GM23338 (cell line): Measurements from ENCODE around the gene HDHD2. TPM values are rescaled to one million over a fixed set of nuclear protein-coding genes. Genes with fewer than 3 reads are reported as not detected.

Source experiments
- ATAC-seq: fragments of 200-7000 bp; cut with Tn5 transposase; 3 replicates; pipeline ENCODE4 v1.9.1; 2020
- DNase-seq: peaks from one replicate; pipeline ENCODE4 v3.0.0-alpha.2; 2015; ENCODE audit warnings: low spot score
- H2AFZ ChIP-seq: fragments of 200-600 bp; sonication (generic); 2 replicates; pipeline ENCODE4 v1.8.0; 2016; ENCODE audit warnings: antibody characterized with exemption, mild to moderate bottlenecking, moderate library complexity
- H3F3A ChIP-seq: fragments of 200-600 bp; sonication (generic); replicated peaks from 2 replicates; pipeline ENCODE4 v1.8.0; 2017; ENCODE audit warnings: antibody characterized with exemption, mixed run types, low read depth
- H3K27ac ChIP-seq: fragments of 200-600 bp; sonication (generic); 2 replicates; pipeline ENCODE4 v1.6.1; 2016; ENCODE audit warnings: low read depth
- H3K27me3 ChIP-seq: fragments of 200-600 bp; sonication (generic); 2 replicates; pipeline ENCODE4 v1.8.0; 2016; ENCODE audit warnings: mild to moderate bottlenecking, mixed run types, moderate library complexity; ENCODE audit not compliant: insufficient read depth
- H3K36me3 ChIP-seq: fragments of 200-600 bp; sonication (generic); 2 replicates; pipeline ENCODE4 v1.8.0; 2016; ENCODE audit warnings: mild to moderate bottlenecking; ENCODE audit not compliant: insufficient read depth
- H3K4me1 ChIP-seq: fragments of 200-600 bp; sonication (generic); 2 replicates; pipeline ENCODE4 v1.8.0; 2016; ENCODE audit warnings: mild to moderate bottlenecking, moderate library complexity; ENCODE audit not compliant: insufficient read depth
- H3K4me2 ChIP-seq: fragments of 200-600 bp; sonication (generic); 2 replicates; pipeline ENCODE4 v1.7.1; 2017; ENCODE audit warnings: mixed run types
- H3K4me3 ChIP-seq: fragments of 200-600 bp; sonication (generic); 2 replicates; pipeline ENCODE4 v1.6.1; 2016; ENCODE audit warnings: mixed run types
- H3K79me2 ChIP-seq: fragments of 200-600 bp; sonication (generic); replicated peaks from 2 replicates; pipeline ENCODE4 v1.8.0; 2017; ENCODE audit warnings: mild to moderate bottlenecking; ENCODE audit not compliant: insufficient read depth
- H3K9me2 ChIP-seq: fragments of 200-600 bp; sonication (generic); 2 replicates; pipeline ENCODE4 v1.8.0; 2017; ENCODE audit not compliant: insufficient read depth
- H4K20me1 ChIP-seq: fragments of 200-600 bp; sonication (generic); replicated peaks from 2 replicates; pipeline ENCODE4 v1.8.0; 2017; ENCODE audit warnings: mild to moderate bottlenecking; ENCODE audit not compliant: insufficient read depth
- H3K27ac Mint-ChIP-seq: 2 replicates; pipeline ENCODE4 v1.8.0; 2020; ENCODE audit warnings: inconsistent platforms, mild to moderate bottlenecking, moderate library complexity, mixed read lengths
- H3K27me3 Mint-ChIP-seq: 3 replicates; pipeline ENCODE4 v1.8.0; 2022; ENCODE audit warnings: low read depth, mild to moderate bottlenecking, moderate library complexity, mixed read lengths, inconsistent platforms; ENCODE audit not compliant: insufficient read depth, poor library complexity
- H3K36me3 Mint-ChIP-seq: 3 replicates; pipeline ENCODE4 v1.8.0; 2021; ENCODE audit warnings: low read depth, mild to moderate bottlenecking, inconsistent platforms, moderate library complexity, mixed read lengths
- H3K4me1 Mint-ChIP-seq: 3 replicates; pipeline ENCODE4 v1.8.0; 2020; ENCODE audit warnings: mild to moderate bottlenecking, inconsistent platforms, mixed read lengths
- H3K4me3 Mint-ChIP-seq: 3 replicates; pipeline ENCODE4 v1.8.0; 2021; ENCODE audit warnings: moderate library complexity, mild to moderate bottlenecking, inconsistent platforms, mixed read lengths
- H3K9me3 Mint-ChIP-seq: 3 replicates; pipeline ENCODE4 v1.8.0; 2020; ENCODE audit warnings: moderate library complexity, mild to moderate bottlenecking, inconsistent platforms, mixed read lengths
- CREB1 ChIP-seq: fragments of 250-450 bp; sonication (Bioruptor Pico); IDR thresholded peaks from 2 replicates; pipeline ENCODE4 v1.5.0; 2020; ENCODE audit warnings: low read depth, mild to moderate bottlenecking, moderate library complexity
- EZH2 ChIP-seq: fragments of 200-600 bp; sonication (generic); IDR thresholded peaks from one replicate; pipeline ENCODE4 v1.8.0; 2017; ENCODE audit warnings: antibody characterized with exemption, mild to moderate bottlenecking, low read depth; ENCODE audit not compliant: unreplicated experiment
- EZH2phosphoT487 ChIP-seq: fragments of 200-600 bp; sonication (generic); IDR thresholded peaks from one replicate; pipeline ENCODE4 v1.8.1; 2018; ENCODE audit warnings: antibody characterized with exemption; ENCODE audit not compliant: unreplicated experiment
- NANOG ChIP-seq: IDR thresholded peaks from 2 replicates; pipeline ENCODE4 v1.6.1; 2016; ENCODE audit warnings: antibody characterized with exemption, borderline replicate concordance
- POLR2AphosphoS5 ChIP-seq: IDR thresholded peaks from 2 replicates; pipeline ENCODE4 v1.6.1; 2016; ENCODE audit warnings: antibody characterized with exemption, low read depth
- STAT1 ChIP-seq: IDR thresholded peaks from one replicate; pipeline ENCODE4 v1.6.1; 2016; ENCODE audit warnings: antibody characterized with exemption; ENCODE audit not compliant: unreplicated experiment
- ZNF114 ChIP-seq: fragments of 250-450 bp; sonication (Bioruptor Pico); IDR thresholded peaks from 2 replicates; pipeline ENCODE4 v1.5.0; 2020; ENCODE audit warnings: mild to moderate bottlenecking, moderate library complexity
- polyA plus RNA-seq: library from polyadenylated mRNA; unstranded; fragments of >200 nt; fragmentation: Nextera tagmentation; extraction: Ambion mirVana; gene quantifications from 2 replicates; pipeline ENCODE4 v1.2.1, GENCODE V29; 2016
- total RNA-seq: library from RNA; depleted of rRNA; stranded (reverse); fragments of >200 nt; shearing (Covaris generic); gene quantifications from 2 replicates; pipeline ENCODE4 v1.2.3, GENCODE V29; 2014
- TF ChIP-seq, protein P1 (sequence below): IDR thresholded peaks from one replicate; pipeline ENCODE4 v1.6.1; 2018; ENCODE audit warnings: antibody characterized with exemption; ENCODE audit not compliant: unreplicated experiment
- TF ChIP-seq, protein P2 (sequence below), 2 experiments: fragments of 200-600 bp in 1 of 2; sonication (generic) in 1 of 2; conservative IDR thresholded peaks; 2 replicates each; pipeline versions ENCODE4 v1.5.1 to v1.6.1; 2016 to 2017; ENCODE audit warnings: antibody characterized with exemption in 2 of 2, low read depth in 2 of 2, mild to moderate bottlenecking in 2 of 2, moderate library complexity in 1 of 2

Gene HDHD2
- total and polyA plus RNA-seq, 2 experiments from 2014 or later, result 25.9 to 32.2 TPM

DNA sequence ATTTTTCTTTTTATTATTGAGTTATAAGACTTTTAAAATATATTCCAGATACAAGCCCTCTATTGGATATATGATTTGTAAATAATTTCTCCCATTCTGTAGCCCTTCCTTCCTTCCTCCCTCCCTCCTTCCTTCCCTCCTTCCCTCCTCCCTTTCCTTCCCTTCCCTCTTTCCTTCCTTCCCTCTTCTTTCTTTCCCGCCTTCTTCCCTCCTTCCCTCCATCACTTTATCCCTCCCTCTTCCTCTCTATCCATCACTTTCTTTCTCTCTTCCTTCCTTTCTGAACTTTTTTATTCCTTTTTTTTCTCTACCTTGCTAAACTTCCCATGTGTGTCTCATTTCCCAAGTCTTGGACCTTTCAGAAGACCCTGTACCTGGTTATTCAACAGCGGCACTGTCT lies 69.4 kb downstream of the HDHD2 start:
- peaks cover 14% of the 10 kb centered on the region for H3K4me1 Mint-ChIP-seq
- Histone ChIP-seq H3K4me1 (peaks cover 5% of the 10 kb centered on the region; the same call in 1 of the 2 replicates), H3K9me2 (0 out of 2 replicates have a peak, but pooled peaks cover 5% of the 10 kb centered on the region), H3K79me2 (no peaks in the 10 kb centered on the region), H3K27me3 (no peaks in the 10 kb centered on the region), H4K20me1 (no peaks in the 10 kb centered on the region), H3K4me2 (no peak overlapping the region), H3K4me3 (no peak overlapping the region), H3K27ac (no peak overlapping the region), H2AFZ (no peak overlapping the region), H3K36me3 (no peaks in the 10 kb centered on the region), H3F3A (no peaks in the 10 kb centered on the region)
- H3K4me3 Mint-ChIP-seq, result no peak overlapping the region
- no peaks in the 10 kb centered on the region for H3K9me3 Mint-ChIP-seq
- no peaks in the 10 kb centered on the region for H3K36me3 Mint-ChIP-seq
- H3K27me3 Mint-ChIP-seq, result no peaks in the 10 kb centered on the region
- no peak overlapping the region for H3K27ac Mint-ChIP-seq
- TF ChIP-seq, protein P1, sequence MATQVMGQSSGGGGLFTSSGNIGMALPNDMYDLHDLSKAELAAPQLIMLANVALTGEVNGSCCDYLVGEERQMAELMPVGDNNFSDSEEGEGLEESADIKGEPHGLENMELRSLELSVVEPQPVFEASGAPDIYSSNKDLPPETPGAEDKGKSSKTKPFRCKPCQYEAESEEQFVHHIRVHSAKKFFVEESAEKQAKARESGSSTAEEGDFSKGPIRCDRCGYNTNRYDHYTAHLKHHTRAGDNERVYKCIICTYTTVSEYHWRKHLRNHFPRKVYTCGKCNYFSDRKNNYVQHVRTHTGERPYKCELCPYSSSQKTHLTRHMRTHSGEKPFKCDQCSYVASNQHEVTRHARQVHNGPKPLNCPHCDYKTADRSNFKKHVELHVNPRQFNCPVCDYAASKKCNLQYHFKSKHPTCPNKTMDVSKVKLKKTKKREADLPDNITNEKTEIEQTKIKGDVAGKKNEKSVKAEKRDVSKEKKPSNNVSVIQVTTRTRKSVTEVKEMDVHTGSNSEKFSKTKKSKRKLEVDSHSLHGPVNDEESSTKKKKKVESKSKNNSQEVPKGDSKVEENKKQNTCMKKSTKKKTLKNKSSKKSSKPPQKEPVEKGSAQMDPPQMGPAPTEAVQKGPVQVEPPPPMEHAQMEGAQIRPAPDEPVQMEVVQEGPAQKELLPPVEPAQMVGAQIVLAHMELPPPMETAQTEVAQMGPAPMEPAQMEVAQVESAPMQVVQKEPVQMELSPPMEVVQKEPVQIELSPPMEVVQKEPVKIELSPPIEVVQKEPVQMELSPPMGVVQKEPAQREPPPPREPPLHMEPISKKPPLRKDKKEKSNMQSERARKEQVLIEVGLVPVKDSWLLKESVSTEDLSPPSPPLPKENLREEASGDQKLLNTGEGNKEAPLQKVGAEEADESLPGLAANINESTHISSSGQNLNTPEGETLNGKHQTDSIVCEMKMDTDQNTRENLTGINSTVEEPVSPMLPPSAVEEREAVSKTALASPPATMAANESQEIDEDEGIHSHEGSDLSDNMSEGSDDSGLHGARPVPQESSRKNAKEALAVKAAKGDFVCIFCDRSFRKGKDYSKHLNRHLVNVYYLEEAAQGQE, result no peak
- TF ChIP-seq EZH2phosphoT487 (no peak), POLR2AphosphoS5 (no peak)
- DNase-seq, result no peak
- ATAC-seq, result no peak

DNA sequence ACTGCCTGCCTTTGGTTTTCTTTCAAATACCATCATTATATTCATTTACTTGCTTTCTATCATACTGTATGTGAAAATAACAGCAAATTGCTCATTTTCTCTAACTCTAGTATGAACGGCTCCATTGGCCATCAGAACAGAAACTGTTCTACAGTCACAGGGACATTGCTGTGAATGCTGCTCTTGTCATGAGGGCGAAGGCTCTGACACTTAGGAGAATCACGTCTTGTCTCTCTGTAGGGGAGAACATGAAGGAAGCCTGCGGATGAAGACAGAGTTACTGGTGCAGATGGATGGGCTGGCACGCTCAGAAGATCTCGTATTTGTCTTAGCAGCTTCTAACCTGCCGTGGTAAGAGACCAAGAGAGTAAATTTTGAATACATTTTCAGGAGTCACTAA lies 73.2 kb downstream of the HDHD2 start:
- no peaks in the 10 kb centered on the region for H4K20me1 ChIP-seq
- no peaks in the 10 kb centered on the region for H3K27me3 Mint-ChIP-seq
- H3K27me3 ChIP-seq, result no peaks in the 10 kb centered on the region
- H3K36me3 Mint-ChIP-seq, result no peaks in the 10 kb centered on the region
- no peak overlapping the region for H3K27ac Mint-ChIP-seq
- H3F3A ChIP-seq, result no peaks in the 10 kb centered on the region
- H3K79me2 ChIP-seq, result no peaks in the 10 kb centered on the region
- H3K4me1 ChIP-seq, result peaks cover 12% of the 10 kb centered on the region
- no peak overlapping the region for H3K4me3 ChIP-seq
- DNase-seq (no peak), ATAC-seq (no peak)
- H3K4me3 Mint-ChIP-seq, result no peak overlapping the region
- H2AFZ ChIP-seq, result no peak overlapping the region
- peaks cover 16% of the 10 kb centered on the region for H3K4me1 Mint-ChIP-seq
- H3K27ac ChIP-seq, result no peak overlapping the region
- no peaks in the 10 kb centered on the region for H3K36me3 ChIP-seq
- H3K4me2 ChIP-seq, result no peak overlapping the region
- H3K9me2 ChIP-seq, result no peaks in the 10 kb centered on the region
- no peaks in the 10 kb centered on the region for H3K9me3 Mint-ChIP-seq
- TF ChIP-seq EZH2phosphoT487 (no peak), STAT1 (no peak), CREB1 (CRISPR knock-in tag) (no peak), ZNF114 (CRISPR knock-in tag) (no peak), NANOG (no peak), EZH2 (no peak)
- TF ChIP-seq, protein P1, result no peak
- TF ChIP-seq, protein P2, sequence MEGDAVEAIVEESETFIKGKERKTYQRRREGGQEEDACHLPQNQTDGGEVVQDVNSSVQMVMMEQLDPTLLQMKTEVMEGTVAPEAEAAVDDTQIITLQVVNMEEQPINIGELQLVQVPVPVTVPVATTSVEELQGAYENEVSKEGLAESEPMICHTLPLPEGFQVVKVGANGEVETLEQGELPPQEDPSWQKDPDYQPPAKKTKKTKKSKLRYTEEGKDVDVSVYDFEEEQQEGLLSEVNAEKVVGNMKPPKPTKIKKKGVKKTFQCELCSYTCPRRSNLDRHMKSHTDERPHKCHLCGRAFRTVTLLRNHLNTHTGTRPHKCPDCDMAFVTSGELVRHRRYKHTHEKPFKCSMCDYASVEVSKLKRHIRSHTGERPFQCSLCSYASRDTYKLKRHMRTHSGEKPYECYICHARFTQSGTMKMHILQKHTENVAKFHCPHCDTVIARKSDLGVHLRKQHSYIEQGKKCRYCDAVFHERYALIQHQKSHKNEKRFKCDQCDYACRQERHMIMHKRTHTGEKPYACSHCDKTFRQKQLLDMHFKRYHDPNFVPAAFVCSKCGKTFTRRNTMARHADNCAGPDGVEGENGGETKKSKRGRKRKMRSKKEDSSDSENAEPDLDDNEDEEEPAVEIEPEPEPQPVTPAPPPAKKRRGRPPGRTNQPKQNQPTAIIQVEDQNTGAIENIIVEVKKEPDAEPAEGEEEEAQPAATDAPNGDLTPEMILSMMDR (conservative IDR thresholded peaks at IDR 0.05; ENCODE audit: low read depth in 2 of 2), result no peak
